GM12874 (cell line): ENCODE measurements around the gene HES5.

Experiments
- CTCF ChIP-seq: IDR thresholded peaks from 2 replicates; pipeline ENCODE4 v1.5.1; 2011; ENCODE audit warnings: low read depth, mild to moderate bottlenecking, control low read depth, low read length, moderate library complexity; ENCODE audit not compliant: insufficient read depth

HES5 gene

GRCh38 chr1:2508751-2509150, 21.3 kb downstream of the HES5 start:
- TF ChIP-seq CTCF = no peak

GRCh38 chr1:2508180-2508579, 21.9 kb downstream of the HES5 start:
- TF ChIP-seq CTCF = no peak

- no peak for TF ChIP-seq CTCF
Measured at GRCh38 chr1:2507744-2508155, 22.3 kb downstream of the HES5 start.

- TF ChIP-seq CTCF = no peak
Measured at GRCh38 chr1:2506901-2507565, 23.0 kb downstream of the HES5 start.

- TF ChIP-seq CTCF = no peak
Measured at GRCh38 chr1:2506007-2506860, 23.8 kb downstream of the HES5 start.

- no peak for TF ChIP-seq CTCF
Measured at GRCh38 chr1:2505461-2505994, 24.5 kb downstream of the HES5 start.

- TF ChIP-seq CTCF = no peak
Measured at GRCh38 chr1:2504949-2505272, 25.2 kb downstream of the HES5 start.
